HepG2 (cell line): Measurements from ENCODE around the gene NRL. TPM values are rescaled to one million over a fixed set of nuclear protein-coding genes. Genes with fewer than 3 reads are reported as not detected.

ENCODE experiments used
- AHR ChIP-seq: IDR thresholded peaks from 2 replicates; pipeline ENCODE4 v1.6.1; 2018; ENCODE audit warnings: missing genetic modification reagents, missing compliant biosample characterization
- DNMT1 ChIP-seq: sonication (generic); formaldehyde crosslinking; IDR thresholded peaks from 2 replicates; pipeline ENCODE4 v1.5.1; 2020; ENCODE audit warnings: mild to moderate bottlenecking, missing genetic modification reagents
- HMGA1 ChIP-seq: sonication (generic); formaldehyde crosslinking; conservative IDR thresholded peaks from 2 replicates; pipeline ENCODE4 v1.4.0; 2020; ENCODE audit warnings: missing genetic modification reagents
- KLF9 ChIP-seq: IDR thresholded peaks from 2 replicates; pipeline ENCODE4 v1.6.1; 2016; ENCODE audit warnings: low read depth
- MTF2 ChIP-seq: sonication (generic); formaldehyde crosslinking; IDR thresholded peaks from 2 replicates; pipeline ENCODE4 v1.5.0; 2020; ENCODE audit warnings: missing genetic modification reagents, borderline replicate concordance
- NONO ChIP-seq, 2 experiments: fragments of 450-650 bp in 1 of 2; sonication (generic) in 1 of 2; formaldehyde crosslinking in 1 of 2; IDR thresholded peaks in 1 of 2; conservative IDR thresholded peaks in 1 of 2; 2 replicates each; pipeline versions ENCODE4 v1.6.1 to v1.8.0; 2017 to 2022; ENCODE audit warnings: mild to moderate bottlenecking in 1 of 2, missing genetic modification reagents in 1 of 2, moderate library complexity in 1 of 2
- PHF20 ChIP-seq: sonication (generic); formaldehyde crosslinking; IDR thresholded peaks from 2 replicates; pipeline ENCODE4 v1.5.0; 2020; ENCODE audit warnings: mild to moderate bottlenecking, missing genetic modification reagents
- ZFP62 ChIP-seq: sonication (generic); formaldehyde crosslinking; IDR thresholded peaks from 2 replicates; pipeline ENCODE4 v1.4.0; 2020; ENCODE audit warnings: missing genetic modification reagents
- ZFP90 ChIP-seq: sonication (generic); formaldehyde crosslinking; IDR thresholded peaks from 2 replicates; pipeline ENCODE4 v1.8.0; 2022; ENCODE audit warnings: missing genetic modification reagents, mild to moderate bottlenecking, inconsistent platforms, borderline replicate concordance
- ZNF124 ChIP-seq: sonication (generic); formaldehyde crosslinking; IDR thresholded peaks from 2 replicates; pipeline ENCODE4 v1.4.0; 2020; ENCODE audit warnings: missing genetic modification reagents
- ZNF224 ChIP-seq: sonication (generic); formaldehyde crosslinking; IDR thresholded peaks from 2 replicates; pipeline ENCODE4 v1.5.0; 2020; ENCODE audit warnings: mild to moderate bottlenecking, missing genetic modification reagents
- ZNF703 ChIP-seq: sonication (generic); formaldehyde crosslinking; IDR thresholded peaks from 2 replicates; pipeline ENCODE4 v1.5.1; 2020; ENCODE audit warnings: missing genetic modification reagents, mild to moderate bottlenecking, moderate library complexity, borderline replicate concordance
- polyA plus RNA-seq, 8 experiments: library from polyadenylated mRNA; depleted of rRNA in 3 of 8; stranded (reverse) in 7 of 8; unstranded in 1 of 8; fragments of >200 nt; fragmentation: Illumina TruSeq in 4 of 8; extraction: Trizol in 4 of 8; gene quantifications; 2 replicates each; pipeline versions ENCODE4 v1.2.1 to v1.2.3, GENCODE V29; 2011 to 2016; ENCODE audit warnings: low read depth in 4 of 8, missing spikeins in 1 of 8, mixed read lengths in 1 of 8; ENCODE audit not compliant: insufficient read depth in 1 of 8
- total RNA-seq, 5 experiments: library from RNA; depleted of rRNA; stranded (reverse); fragments of >200 nt; fragmentation: Illumina TruSeq; extraction: Trizol; gene quantifications; 2 replicates each; pipeline ENCODE4 v1.2.3, GENCODE V29; 2016; ENCODE audit warnings: low read depth in 1 of 5
- TF ChIP-seq, protein P1 (sequence below): sonication (generic); formaldehyde crosslinking; IDR thresholded peaks from 2 replicates; pipeline ENCODE4 v1.9.0; 2021; ENCODE audit warnings: missing genetic modification reagents, mild to moderate bottlenecking, borderline replicate concordance
- TF ChIP-seq, protein P2 (sequence below): sonication (generic); formaldehyde crosslinking; IDR thresholded peaks from 2 replicates; pipeline ENCODE4 v1.5.1; 2020; ENCODE audit warnings: mild to moderate bottlenecking, moderate library complexity, missing genetic modification reagents
- TF ChIP-seq, protein P3 (sequence below): sonication (generic); formaldehyde crosslinking; IDR thresholded peaks from 2 replicates; pipeline ENCODE4 v1.4.0; 2020; ENCODE audit warnings: missing genetic modification reagents, mild to moderate bottlenecking, borderline replicate concordance
- TF ChIP-seq, protein P4 (sequence below): sonication (generic); formaldehyde crosslinking; IDR thresholded peaks from 2 replicates; pipeline ENCODE4 v1.5.0; 2020; ENCODE audit warnings: missing genetic modification reagents, mild to moderate bottlenecking, borderline replicate concordance
- TF ChIP-seq, protein P5 (sequence below): fragments of 450-650 bp; IDR thresholded peaks from 2 replicates; pipeline ENCODE4 v1.6.1; 2017
- TF ChIP-seq, protein P6 (sequence below): sonication (generic); formaldehyde crosslinking; IDR thresholded peaks from 2 replicates; pipeline ENCODE4 v1.5.0; 2020; ENCODE audit warnings: missing genetic modification reagents

NRL gene
- total and polyA plus RNA-seq, 2 of the 13 experiments (the other 11 are each of a cell fraction or from before 2014, with no cell fraction given) = 2.5 to 4.7 TPM

DNA sequence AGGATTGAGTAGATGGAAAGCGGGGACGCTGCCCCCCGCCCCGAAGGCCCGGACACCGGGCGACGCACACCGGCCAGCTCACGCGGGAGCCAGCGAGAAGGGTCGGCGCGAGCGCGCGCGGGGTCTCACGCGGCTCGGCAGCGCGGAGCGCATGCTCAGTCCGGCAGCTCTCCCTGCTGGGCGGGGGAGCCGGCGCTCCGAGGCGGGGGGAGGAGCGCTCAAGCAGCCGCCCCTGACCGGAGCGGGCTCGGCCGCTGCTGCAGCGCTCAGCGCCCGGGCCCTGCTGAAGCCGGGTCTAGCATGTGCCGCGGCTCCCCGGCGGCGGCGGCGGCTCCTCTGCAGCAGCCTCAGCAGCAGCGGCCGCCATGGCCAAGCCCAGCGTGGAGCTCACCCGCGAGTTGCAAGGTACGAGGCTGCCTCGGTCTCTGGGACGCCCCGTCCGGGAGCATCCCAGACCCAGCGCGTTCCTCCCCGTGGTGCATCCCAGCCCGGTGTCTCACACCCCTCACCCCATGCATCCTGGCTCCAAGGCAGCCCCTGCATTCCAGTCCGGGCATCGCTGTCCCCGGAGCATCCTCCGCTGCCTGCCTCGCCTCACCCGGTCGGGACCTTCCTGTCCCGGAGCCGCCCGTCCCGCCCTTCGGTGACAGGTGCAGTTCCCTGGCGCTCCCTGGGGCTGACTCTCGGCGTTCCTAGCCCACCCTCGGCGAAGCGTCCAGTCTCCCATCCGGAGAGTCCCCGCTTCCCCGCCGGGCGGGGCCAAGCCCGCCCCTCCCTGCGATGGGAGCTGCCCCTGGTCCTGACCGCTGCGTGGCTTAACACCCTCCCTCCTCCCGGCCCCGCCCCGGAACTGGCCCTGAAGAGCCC is 62.7 kb downstream of the NRL start, which contains the start of gene CARMIL3 (continued):
- TF ChIP-seq ZFP62 (CRISPR knock-in tag) = 0 out of 2 replicates have a peak, but pooled peaks have one; percentile 26
- TF ChIP-seq NONO (IDR thresholded peaks at IDR 0.05) = no peak
- peak; percentile 64 for TF ChIP-seq NONO (CRISPR knock-in tag; conservative IDR thresholded peaks at IDR 0.05)
- peak; percentile 98 for TF ChIP-seq ZFP90 (CRISPR knock-in tag)
- TF ChIP-seq, protein P1, sequence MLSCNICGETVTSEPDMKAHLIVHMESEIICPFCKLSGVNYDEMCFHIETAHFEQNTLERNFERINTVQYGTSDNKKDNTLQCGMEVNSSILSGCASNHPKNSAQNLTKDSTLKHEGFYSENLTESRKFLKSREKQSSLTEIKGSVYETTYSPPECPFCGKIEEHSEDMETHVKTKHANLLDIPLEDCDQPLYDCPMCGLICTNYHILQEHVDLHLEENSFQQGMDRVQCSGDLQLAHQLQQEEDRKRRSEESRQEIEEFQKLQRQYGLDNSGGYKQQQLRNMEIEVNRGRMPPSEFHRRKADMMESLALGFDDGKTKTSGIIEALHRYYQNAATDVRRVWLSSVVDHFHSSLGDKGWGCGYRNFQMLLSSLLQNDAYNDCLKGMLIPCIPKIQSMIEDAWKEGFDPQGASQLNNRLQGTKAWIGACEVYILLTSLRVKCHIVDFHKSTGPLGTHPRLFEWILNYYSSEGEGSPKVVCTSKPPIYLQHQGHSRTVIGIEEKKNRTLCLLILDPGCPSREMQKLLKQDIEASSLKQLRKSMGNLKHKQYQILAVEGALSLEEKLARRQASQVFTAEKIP (CRISPR knock-in tag) = no peak
- TF ChIP-seq AHR (CRISPR knock-in tag) = peak; percentile 75; the same call in 1 of the 2 replicates
- TF ChIP-seq, protein P2, sequence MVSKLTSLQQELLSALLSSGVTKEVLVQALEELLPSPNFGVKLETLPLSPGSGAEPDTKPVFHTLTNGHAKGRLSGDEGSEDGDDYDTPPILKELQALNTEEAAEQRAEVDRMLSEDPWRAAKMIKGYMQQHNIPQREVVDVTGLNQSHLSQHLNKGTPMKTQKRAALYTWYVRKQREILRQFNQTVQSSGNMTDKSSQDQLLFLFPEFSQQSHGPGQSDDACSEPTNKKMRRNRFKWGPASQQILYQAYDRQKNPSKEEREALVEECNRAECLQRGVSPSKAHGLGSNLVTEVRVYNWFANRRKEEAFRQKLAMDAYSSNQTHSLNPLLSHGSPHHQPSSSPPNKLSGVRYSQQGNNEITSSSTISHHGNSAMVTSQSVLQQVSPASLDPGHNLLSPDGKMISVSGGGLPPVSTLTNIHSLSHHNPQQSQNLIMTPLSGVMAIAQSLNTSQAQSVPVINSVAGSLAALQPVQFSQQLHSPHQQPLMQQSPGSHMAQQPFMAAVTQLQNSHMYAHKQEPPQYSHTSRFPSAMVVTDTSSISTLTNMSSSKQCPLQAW = 0 out of 2 replicates have a peak, but pooled peaks have one; percentile 36
- TF ChIP-seq, protein P3, sequence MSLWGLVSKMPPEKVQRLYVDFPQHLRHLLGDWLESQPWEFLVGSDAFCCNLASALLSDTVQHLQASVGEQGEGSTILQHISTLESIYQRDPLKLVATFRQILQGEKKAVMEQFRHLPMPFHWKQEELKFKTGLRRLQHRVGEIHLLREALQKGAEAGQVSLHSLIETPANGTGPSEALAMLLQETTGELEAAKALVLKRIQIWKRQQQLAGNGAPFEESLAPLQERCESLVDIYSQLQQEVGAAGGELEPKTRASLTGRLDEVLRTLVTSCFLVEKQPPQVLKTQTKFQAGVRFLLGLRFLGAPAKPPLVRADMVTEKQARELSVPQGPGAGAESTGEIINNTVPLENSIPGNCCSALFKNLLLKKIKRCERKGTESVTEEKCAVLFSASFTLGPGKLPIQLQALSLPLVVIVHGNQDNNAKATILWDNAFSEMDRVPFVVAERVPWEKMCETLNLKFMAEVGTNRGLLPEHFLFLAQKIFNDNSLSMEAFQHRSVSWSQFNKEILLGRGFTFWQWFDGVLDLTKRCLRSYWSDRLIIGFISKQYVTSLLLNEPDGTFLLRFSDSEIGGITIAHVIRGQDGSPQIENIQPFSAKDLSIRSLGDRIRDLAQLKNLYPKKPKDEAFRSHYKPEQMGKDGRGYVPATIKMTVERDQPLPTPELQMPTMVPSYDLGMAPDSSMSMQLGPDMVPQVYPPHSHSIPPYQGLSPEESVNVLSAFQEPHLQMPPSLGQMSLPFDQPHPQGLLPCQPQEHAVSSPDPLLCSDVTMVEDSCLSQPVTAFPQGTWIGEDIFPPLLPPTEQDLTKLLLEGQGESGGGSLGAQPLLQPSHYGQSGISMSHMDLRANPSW (CRISPR knock-in tag) = no peak
- TF ChIP-seq HMGA1 (CRISPR knock-in tag) = no peak
- TF ChIP-seq ZNF124 = peak; percentile 54
- peak; percentile 76; the same call in 1 of the 2 replicates for TF ChIP-seq ZNF703 (CRISPR knock-in tag)
- TF ChIP-seq, protein P4, sequence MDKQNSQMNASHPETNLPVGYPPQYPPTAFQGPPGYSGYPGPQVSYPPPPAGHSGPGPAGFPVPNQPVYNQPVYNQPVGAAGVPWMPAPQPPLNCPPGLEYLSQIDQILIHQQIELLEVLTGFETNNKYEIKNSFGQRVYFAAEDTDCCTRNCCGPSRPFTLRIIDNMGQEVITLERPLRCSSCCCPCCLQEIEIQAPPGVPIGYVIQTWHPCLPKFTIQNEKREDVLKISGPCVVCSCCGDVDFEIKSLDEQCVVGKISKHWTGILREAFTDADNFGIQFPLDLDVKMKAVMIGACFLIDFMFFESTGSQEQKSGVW = no peak
- TF ChIP-seq MTF2 (CRISPR knock-in tag) = peak; percentile 68; the same call in 1 of the 2 replicates
- TF ChIP-seq ZNF224 (CRISPR knock-in tag) = no peak
- TF ChIP-seq, protein P5, sequence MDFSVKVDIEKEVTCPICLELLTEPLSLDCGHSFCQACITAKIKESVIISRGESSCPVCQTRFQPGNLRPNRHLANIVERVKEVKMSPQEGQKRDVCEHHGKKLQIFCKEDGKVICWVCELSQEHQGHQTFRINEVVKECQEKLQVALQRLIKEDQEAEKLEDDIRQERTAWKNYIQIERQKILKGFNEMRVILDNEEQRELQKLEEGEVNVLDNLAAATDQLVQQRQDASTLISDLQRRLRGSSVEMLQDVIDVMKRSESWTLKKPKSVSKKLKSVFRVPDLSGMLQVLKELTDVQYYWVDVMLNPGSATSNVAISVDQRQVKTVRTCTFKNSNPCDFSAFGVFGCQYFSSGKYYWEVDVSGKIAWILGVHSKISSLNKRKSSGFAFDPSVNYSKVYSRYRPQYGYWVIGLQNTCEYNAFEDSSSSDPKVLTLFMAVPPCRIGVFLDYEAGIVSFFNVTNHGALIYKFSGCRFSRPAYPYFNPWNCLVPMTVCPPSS = no peak
- TF ChIP-seq PHF20 (CRISPR knock-in tag) = peak; percentile 58
- TF ChIP-seq, protein P6, sequence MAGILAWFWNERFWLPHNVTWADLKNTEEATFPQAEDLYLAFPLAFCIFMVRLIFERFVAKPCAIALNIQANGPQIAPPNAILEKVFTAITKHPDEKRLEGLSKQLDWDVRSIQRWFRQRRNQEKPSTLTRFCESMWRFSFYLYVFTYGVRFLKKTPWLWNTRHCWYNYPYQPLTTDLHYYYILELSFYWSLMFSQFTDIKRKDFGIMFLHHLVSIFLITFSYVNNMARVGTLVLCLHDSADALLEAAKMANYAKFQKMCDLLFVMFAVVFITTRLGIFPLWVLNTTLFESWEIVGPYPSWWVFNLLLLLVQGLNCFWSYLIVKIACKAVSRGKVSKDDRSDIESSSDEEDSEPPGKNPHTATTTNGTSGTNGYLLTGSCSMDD (CRISPR knock-in tag) = peak; percentile 52; the same call in 1 of the 2 replicates
- peak; percentile 91 for TF ChIP-seq DNMT1 (CRISPR knock-in tag)
- TF ChIP-seq KLF9 = no peak
